Measurements from ENCODE around the gene TRAPPC2L. TPM values are rescaled to one million over a fixed set of nuclear protein-coding genes. Genes with fewer than 3 reads are reported as not detected.
"Not testable (repeated sequence)": the region's sequence is repeated elsewhere in the genome, so short reads cannot be mapped to it uniquely, and the experiment has no call there.

TRAPPC2L gene
- polyA plus RNA-seq, 1 donor: 51.7 TPM

GRCh38 chr16:88893127-88893968 is 36.4 kb downstream of the TRAPPC2L start:
- no peak for DNase-seq

GRCh38 chr16:88894266-88894665 is 37.3 kb downstream of the TRAPPC2L start:
- DNase-seq: not testable (repeated sequence)

- DNase-seq: no peak
Measured at GRCh38 chr16:88894681-88895300, 37.9 kb downstream of the TRAPPC2L start.

- no peak for DNase-seq
Measured at GRCh38 chr16:88895335-88895734, 38.4 kb downstream of the TRAPPC2L start.

GRCh38 chr16:88896238-88897070 is 39.5 kb downstream of the TRAPPC2L start:
- DNase-seq: no peak

- DNase-seq: no peak
Measured at GRCh38 chr16:88897696-88898425, 40.9 kb downstream of the TRAPPC2L start.

GRCh38 chr16:88899901-88900661 is 43.2 kb downstream of the TRAPPC2L start:
- DNase-seq: no peak

- no peak for DNase-seq
Measured at GRCh38 chr16:88900662-88901052, 43.7 kb downstream of the TRAPPC2L start.

GRCh38 chr16:88901718-88902337 is 44.9 kb downstream of the TRAPPC2L start:
- DNase-seq: no peak

GRCh38 chr16:88902744-88903143 is 45.8 kb downstream of the TRAPPC2L start:
- no peak for DNase-seq

- no peak for DNase-seq
Measured at GRCh38 chr16:88903267-88903666, 46.3 kb downstream of the TRAPPC2L start.

- DNase-seq: no peak
Measured at GRCh38 chr16:88904676-88905365, 47.9 kb downstream of the TRAPPC2L start.

- DNase-seq: no peak
Measured at GRCh38 chr16:88905563-88905962, 48.6 kb downstream of the TRAPPC2L start.

- no peak for DNase-seq
Measured at GRCh38 chr16:88906020-88906419, 49.1 kb downstream of the TRAPPC2L start.

GRCh38 chr16:88906535-88907105 is 49.7 kb downstream of the TRAPPC2L start:
- DNase-seq: no peak

- DNase-seq: no peak
Measured at GRCh38 chr16:88907768-88908167, 50.8 kb downstream of the TRAPPC2L start.

- DNase-seq: no peak
Measured at GRCh38 chr16:88908307-88908706, 51.4 kb downstream of the TRAPPC2L start.

- no peak for DNase-seq
Measured at GRCh38 chr16:88909431-88910210, 52.7 kb downstream of the TRAPPC2L start.

Data from hindlimb muscle (tissue), 1 donor.